Neural cell (in vitro differentiated cells): ENCODE results near the gene KAT2A. TPM values are rescaled to one million over a fixed set of nuclear protein-coding genes. Genes with fewer than 3 reads are reported as not detected.

ENCODE experiments used
- H2AFZ ChIP-seq: fragments of 200-600, 300-800 bp; sonication (generic), shearing (Covaris generic); 2 replicates; pipeline ENCODE4 v1.6.0; 2014; ENCODE audit warnings: low read depth, mild to moderate bottlenecking, antibody characterized with exemption, low read length, moderate library complexity
- H3F3A ChIP-seq: fragments of 200-600 bp; shearing (Covaris generic); 2 replicates; pipeline ENCODE4 v1.6.1; 2016; ENCODE audit warnings: mild to moderate bottlenecking, moderate library complexity, mixed read lengths, antibody characterized with exemption, low read length; ENCODE audit not compliant: insufficient read depth, poor library complexity, severe bottlenecking
- H3K27ac ChIP-seq: fragments of 200-600, 300-800 bp; sonication (generic), shearing (Covaris generic); 2 replicates; pipeline ENCODE4 v1.5.1; 2014; ENCODE audit warnings: mild to moderate bottlenecking, low read length, moderate library complexity
- H3K27me3 ChIP-seq: fragments of 300-800, 200-600 bp; sonication (generic), shearing (Covaris generic); 2 replicates; pipeline ENCODE4 v1.6.0; 2014; ENCODE audit warnings: mild to moderate bottlenecking, low read depth, low read length, moderate library complexity; ENCODE audit not compliant: insufficient read depth
- H3K36me3 ChIP-seq: fragments of 300-800, 200-600 bp; sonication (generic), shearing (Covaris generic); 2 replicates; pipeline ENCODE4 v1.5.1; 2014; ENCODE audit warnings: mild to moderate bottlenecking, antibody characterized with exemption, low read length, moderate library complexity; ENCODE audit not compliant: insufficient read depth
- H3K4me2 ChIP-seq: fragments of 300-800, 200-600 bp; sonication (generic), shearing (Covaris generic); 2 replicates; pipeline ENCODE4 v1.6.0; 2014; ENCODE audit warnings: mild to moderate bottlenecking, low read length
- H3K4me3 ChIP-seq: fragments of 300-800, 200-600 bp; sonication (generic), shearing (Covaris generic); 2 replicates; pipeline ENCODE4 v1.5.1; 2014; ENCODE audit warnings: mild to moderate bottlenecking, low read length, moderate library complexity
- H3K79me2 ChIP-seq: fragments of 200-600 bp; shearing (Covaris generic); replicated peaks from 2 replicates; pipeline ENCODE4 v1.6.0; 2014; ENCODE audit warnings: mild to moderate bottlenecking, low read length, moderate library complexity; ENCODE audit not compliant: insufficient read depth
- H3K9ac ChIP-seq: fragments of 300-800, 200-600 bp; sonication (generic), shearing (Covaris generic); 2 replicates; pipeline ENCODE4 v1.6.1; 2016; ENCODE audit warnings: mild to moderate bottlenecking, low read length, mixed read lengths
- H3K9me2 ChIP-seq: fragments of 200-600 bp; shearing (Covaris generic); 2 replicates; pipeline ENCODE4 v1.6.1; 2016; ENCODE audit warnings: mild to moderate bottlenecking, low read length, mixed read lengths; ENCODE audit not compliant: insufficient read depth
- H3K9me3 ChIP-seq: fragments of 200-600, 300-800 bp; sonication (generic), shearing (Covaris generic); 2 replicates; pipeline ENCODE4 v1.6.1; 2016; ENCODE audit warnings: mild to moderate bottlenecking, mixed run types, low read length, moderate library complexity, mixed read lengths
- H4K20me1 ChIP-seq: fragments of 200-600 bp; shearing (Covaris generic); 2 replicates; pipeline ENCODE4 v1.6.1; 2016; ENCODE audit warnings: mild to moderate bottlenecking, mixed run types; ENCODE audit not compliant: insufficient read depth
- CTCF ChIP-seq: fragments of 450-650 bp; IDR thresholded peaks from 2 replicates; pipeline ENCODE4 v1.5.1; 2014; ENCODE audit warnings: antibody characterized with exemption, mild to moderate bottlenecking, moderate library complexity; ENCODE audit not compliant: poor library complexity, severe bottlenecking
- EP300 ChIP-seq: fragments of 450-650 bp; conservative IDR thresholded peaks from 2 replicates; pipeline ENCODE4 v1.6.1; 2014; ENCODE audit warnings: antibody characterized with exemption, mild to moderate bottlenecking, moderate library complexity; ENCODE audit not compliant: poor library complexity, severe bottlenecking
- EZH2 ChIP-seq: fragments of 200-600, 300-800 bp; shearing (Covaris generic), sonication (generic); IDR thresholded peaks from 2 replicates; pipeline ENCODE4 v1.6.1; 2014; ENCODE audit warnings: antibody characterized with exemption, low read length, borderline replicate concordance, mild to moderate bottlenecking; ENCODE audit not compliant: insufficient read depth, poor library complexity, severe bottlenecking
- MXI1 ChIP-seq: fragments of 450-650 bp; conservative IDR thresholded peaks from 2 replicates; pipeline ENCODE4 v1.6.1; 2014; ENCODE audit warnings: antibody characterized with exemption, mild to moderate bottlenecking; ENCODE audit not compliant: poor library complexity, severe bottlenecking
- POLR2AphosphoS5 ChIP-seq: IDR thresholded peaks from 2 replicates; pipeline ENCODE4 v1.6.1; 2012
- RAD21 ChIP-seq: fragments of 450-650 bp; conservative IDR thresholded peaks from 2 replicates; pipeline ENCODE4 v1.6.1; 2014; ENCODE audit warnings: antibody characterized with exemption, mild to moderate bottlenecking, moderate library complexity
- REST ChIP-seq: IDR thresholded peaks from 2 replicates; pipeline ENCODE4 v1.6.1; 2012; ENCODE audit warnings: borderline replicate concordance
- SMC3 ChIP-seq: fragments of 450-650 bp; conservative IDR thresholded peaks from 2 replicates; pipeline ENCODE4 v1.6.1; 2014; ENCODE audit warnings: antibody characterized with exemption, mild to moderate bottlenecking, moderate library complexity; ENCODE audit not compliant: poor library complexity
- TAF1 ChIP-seq: IDR thresholded peaks from 2 replicates; pipeline ENCODE4 v1.6.1; 2012; ENCODE audit warnings: low read depth
- polyA minus RNA-seq: library from RNA; depleted of rRNA, polyadenylated mRNA; stranded (reverse); fragments of >200 nt; gene quantifications from 2 replicates; pipeline ENCODE4 v1.2.3, GENCODE V29; 2014
- polyA plus RNA-seq: library from polyadenylated mRNA; depleted of rRNA; stranded (reverse); fragments of >200 nt; gene quantifications from 2 replicates; pipeline ENCODE4 v1.2.3, GENCODE V29; 2014

Gene KAT2A
- polyA plus RNA-seq (30.5 and 39.9 TPM in 2 replicates), polyA minus RNA-seq (12.7 and 15.2 TPM in 2 replicates)

GRCh38 chr17:42120770-42121769 is at the start of gene KAT2A:
TSS of gene KAT2A (minus strand) at chr17:42121367. CDS start at chr17:42121304, 63 bp downstream.
- Histone ChIP-seq H3K79me2 (no peaks in the 10 kb centered on the region), H4K20me1 (no peaks in the 10 kb centered on the region), H3K36me3 (no peaks in the 10 kb centered on the region), H3K27ac (no peak within 1 kb of the TSS), H2AFZ (peak within 1 kb of the TSS; percentile 45), H3K4me3 (peak within 1 kb of the TSS; percentile 88), H3K27me3 (no peaks in the 10 kb centered on the region), H3K9ac (peak within 1 kb of the TSS; percentile 68), H3F3A (no peaks in the 10 kb centered on the region), H3K9me2 (no peaks in the 10 kb centered on the region), H3K4me2 (peak within 1 kb of the TSS; percentile 59), H3K9me3 (no peaks in the 10 kb centered on the region)
- TF ChIP-seq REST (no peak), EP300 (no peak), MXI1 (peak; percentile 88), TAF1 (no peak), EZH2 (no peak), SMC3 (no peak), RAD21 (no peak), CTCF (no peak), POLR2AphosphoS5 (peak; percentile 65)

GRCh38 chr17:42169351-42169750 is 48.2 kb upstream of the KAT2A start:
- TF ChIP-seq CTCF (no peak), EP300 (no peak), TAF1 (no peak), POLR2AphosphoS5 (no peak), REST (no peak), MXI1 (no peak), SMC3 (no peak), EZH2 (no peak), RAD21 (no peak)
- H3K4me3 ChIP-seq: no peak overlapping the region
- H3K9me3 ChIP-seq: no peaks in the 10 kb centered on the region
- H2AFZ ChIP-seq: no peak overlapping the region
- H3K27me3 ChIP-seq: no peaks in the 10 kb centered on the region
- no peaks in the 10 kb centered on the region for H3K9me2 ChIP-seq
- no peak overlapping the region for H3K4me2 ChIP-seq
- H3F3A ChIP-seq: no peaks in the 10 kb centered on the region
- no peak overlapping the region for H3K9ac ChIP-seq
- no peaks in the 10 kb centered on the region for H4K20me1 ChIP-seq
- H3K79me2 ChIP-seq: no peaks in the 10 kb centered on the region
- H3K36me3 ChIP-seq: no peaks in the 10 kb centered on the region
- H3K27ac ChIP-seq: no peak overlapping the region
